GM23338 (cell line): ENCODE measurements around the gene SYT7. TPM values are rescaled to one million over a fixed set of nuclear protein-coding genes. Genes with fewer than 3 reads are reported as not detected.
A peak's percentile ranks its signal among the peaks of the same experiment; 100 is the strongest.

Source experiments
- ATAC-seq: fragments of 200-7000 bp; cut with Tn5 transposase; 3 replicates; pipeline ENCODE4 v1.9.1; 2020
- DNase-seq: peaks from one replicate; pipeline ENCODE4 v3.0.0-alpha.2; 2015; ENCODE audit warnings: low spot score
- H2AFZ ChIP-seq: fragments of 200-600 bp; sonication (generic); 2 replicates; pipeline ENCODE4 v1.8.0; 2016; ENCODE audit warnings: antibody characterized with exemption, mild to moderate bottlenecking, moderate library complexity
- H3F3A ChIP-seq: fragments of 200-600 bp; sonication (generic); replicated peaks from 2 replicates; pipeline ENCODE4 v1.8.0; 2017; ENCODE audit warnings: antibody characterized with exemption, mixed run types, low read depth
- H3K27ac ChIP-seq: fragments of 200-600 bp; sonication (generic); 2 replicates; pipeline ENCODE4 v1.6.1; 2016; ENCODE audit warnings: low read depth
- H3K27me3 ChIP-seq: fragments of 200-600 bp; sonication (generic); 2 replicates; pipeline ENCODE4 v1.8.0; 2016; ENCODE audit warnings: mild to moderate bottlenecking, mixed run types, moderate library complexity; ENCODE audit not compliant: insufficient read depth
- H3K36me3 ChIP-seq: fragments of 200-600 bp; sonication (generic); 2 replicates; pipeline ENCODE4 v1.8.0; 2016; ENCODE audit warnings: mild to moderate bottlenecking; ENCODE audit not compliant: insufficient read depth
- H3K4me1 ChIP-seq: fragments of 200-600 bp; sonication (generic); 2 replicates; pipeline ENCODE4 v1.8.0; 2016; ENCODE audit warnings: mild to moderate bottlenecking, moderate library complexity; ENCODE audit not compliant: insufficient read depth
- H3K4me2 ChIP-seq: fragments of 200-600 bp; sonication (generic); 2 replicates; pipeline ENCODE4 v1.7.1; 2017; ENCODE audit warnings: mixed run types
- H3K4me3 ChIP-seq: fragments of 200-600 bp; sonication (generic); 2 replicates; pipeline ENCODE4 v1.6.1; 2016; ENCODE audit warnings: mixed run types
- H3K79me2 ChIP-seq: fragments of 200-600 bp; sonication (generic); replicated peaks from 2 replicates; pipeline ENCODE4 v1.8.0; 2017; ENCODE audit warnings: mild to moderate bottlenecking; ENCODE audit not compliant: insufficient read depth
- H3K9me2 ChIP-seq: fragments of 200-600 bp; sonication (generic); 2 replicates; pipeline ENCODE4 v1.8.0; 2017; ENCODE audit not compliant: insufficient read depth
- H4K20me1 ChIP-seq: fragments of 200-600 bp; sonication (generic); replicated peaks from 2 replicates; pipeline ENCODE4 v1.8.0; 2017; ENCODE audit warnings: mild to moderate bottlenecking; ENCODE audit not compliant: insufficient read depth
- H3K27ac Mint-ChIP-seq: 2 replicates; pipeline ENCODE4 v1.8.0; 2020; ENCODE audit warnings: inconsistent platforms, mild to moderate bottlenecking, moderate library complexity, mixed read lengths
- H3K27me3 Mint-ChIP-seq: 3 replicates; pipeline ENCODE4 v1.8.0; 2022; ENCODE audit warnings: low read depth, mild to moderate bottlenecking, moderate library complexity, mixed read lengths, inconsistent platforms; ENCODE audit not compliant: insufficient read depth, poor library complexity
- H3K36me3 Mint-ChIP-seq: 3 replicates; pipeline ENCODE4 v1.8.0; 2021; ENCODE audit warnings: low read depth, mild to moderate bottlenecking, inconsistent platforms, moderate library complexity, mixed read lengths
- H3K4me1 Mint-ChIP-seq: 3 replicates; pipeline ENCODE4 v1.8.0; 2020; ENCODE audit warnings: mild to moderate bottlenecking, inconsistent platforms, mixed read lengths
- H3K4me3 Mint-ChIP-seq: 3 replicates; pipeline ENCODE4 v1.8.0; 2021; ENCODE audit warnings: moderate library complexity, mild to moderate bottlenecking, inconsistent platforms, mixed read lengths
- H3K9me3 Mint-ChIP-seq: 3 replicates; pipeline ENCODE4 v1.8.0; 2020; ENCODE audit warnings: moderate library complexity, mild to moderate bottlenecking, inconsistent platforms, mixed read lengths
- EZH2 ChIP-seq: fragments of 200-600 bp; sonication (generic); IDR thresholded peaks from one replicate; pipeline ENCODE4 v1.8.0; 2017; ENCODE audit warnings: antibody characterized with exemption, mild to moderate bottlenecking, low read depth; ENCODE audit not compliant: unreplicated experiment
- JUNB ChIP-seq: IDR thresholded peaks from one replicate; pipeline ENCODE4 v1.6.1; 2016; ENCODE audit warnings: antibody characterized with exemption; ENCODE audit not compliant: unreplicated experiment
- polyA plus RNA-seq: library from polyadenylated mRNA; unstranded; fragments of >200 nt; fragmentation: Nextera tagmentation; extraction: Ambion mirVana; gene quantifications from 2 replicates; pipeline ENCODE4 v1.2.1, GENCODE V29; 2016
- total RNA-seq: library from RNA; depleted of rRNA; stranded (reverse); fragments of >200 nt; shearing (Covaris generic); gene quantifications from 2 replicates; pipeline ENCODE4 v1.2.3, GENCODE V29; 2014
- TF ChIP-seq, protein P1 (sequence below), 2 experiments: fragments of 200-600 bp in 1 of 2; sonication (generic) in 1 of 2; conservative IDR thresholded peaks; 2 replicates each; pipeline versions ENCODE4 v1.5.1 to v1.6.1; 2016 to 2017; ENCODE audit warnings: antibody characterized with exemption in 2 of 2, low read depth in 2 of 2, mild to moderate bottlenecking in 2 of 2, moderate library complexity in 1 of 2
- TF ChIP-seq, protein P2 (sequence below): IDR thresholded peaks from one replicate; pipeline ENCODE4 v1.6.1; 2018; ENCODE audit warnings: antibody characterized with exemption; ENCODE audit not compliant: unreplicated experiment

SYT7 gene
- total and polyA plus RNA-seq, 2 experiments from 2014 or later = 1.6 to 10.3 TPM

DNA sequence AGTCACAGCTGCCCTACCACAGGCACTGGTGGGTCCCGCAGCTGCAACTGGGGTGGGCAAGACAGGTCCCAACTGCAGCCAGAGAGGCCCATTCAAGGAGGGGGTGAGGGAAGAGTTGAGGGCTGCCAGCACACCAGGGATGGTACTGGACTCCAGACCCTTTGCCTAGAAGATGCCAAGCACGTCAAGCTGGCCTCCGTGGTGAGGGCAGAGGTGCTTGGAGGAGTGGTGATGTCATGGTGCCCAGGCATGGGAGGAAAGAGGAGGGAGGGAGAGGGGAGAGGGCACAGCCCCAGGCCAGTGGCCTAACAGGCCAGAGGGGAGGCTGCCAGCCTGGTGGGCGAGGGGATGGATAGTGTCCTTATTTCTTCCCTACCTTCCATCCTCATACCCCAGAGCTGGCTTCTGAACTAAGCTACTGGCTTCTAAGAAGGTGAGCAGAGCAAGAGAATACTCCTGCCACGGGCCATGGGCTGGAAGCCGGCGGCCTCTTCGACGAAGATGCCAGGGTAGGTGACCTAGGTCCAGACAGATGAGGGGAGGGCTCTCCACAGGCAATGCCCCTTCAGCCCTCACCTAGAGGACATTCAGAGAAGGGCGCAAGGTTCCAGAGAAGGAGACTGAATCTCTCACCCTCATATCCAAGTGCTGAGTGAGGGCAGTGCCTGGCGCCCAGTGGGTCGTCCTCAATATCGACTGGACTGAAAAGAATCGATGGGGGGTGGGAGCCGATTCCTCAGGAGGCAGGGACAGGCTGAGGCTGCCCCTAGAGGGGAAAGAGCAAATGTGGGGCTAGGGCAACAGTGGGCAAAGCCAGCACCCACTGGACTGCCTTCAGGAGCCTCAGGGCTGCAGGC, 1.8 kb downstream of the SYT7 start:
- Mint-ChIP-seq H3K4me3 (peak overlapping the region; percentile 80), H3K27ac (no peak overlapping the region), H3K9me3 (no peaks in the 10 kb centered on the region), H3K27me3 (peaks cover 46% of the 10 kb centered on the region), H3K4me1 (peaks cover 64% of the 10 kb centered on the region), H3K36me3 (no peaks in the 10 kb centered on the region; the same call in 2 of the 3 replicates)
- ATAC-seq (peak; percentile 28), DNase-seq (peak; percentile 55)
- Histone ChIP-seq H3K79me2 (no peaks in the 10 kb centered on the region), H3K27ac (no peak overlapping the region), H3F3A (no peaks in the 10 kb centered on the region), H4K20me1 (no peaks in the 10 kb centered on the region), H3K36me3 (no peaks in the 10 kb centered on the region), H2AFZ (no peak overlapping the region), H3K4me2 (peak overlapping the region; percentile 98), H3K27me3 (peaks cover 45% of the 10 kb centered on the region), H3K4me3 (peak overlapping the region; percentile 80), H3K4me1 (no peaks in the 10 kb centered on the region; the same call in 1 of the 2 replicates), H3K9me2 (no peaks in the 10 kb centered on the region)
- TF ChIP-seq, protein P1, sequence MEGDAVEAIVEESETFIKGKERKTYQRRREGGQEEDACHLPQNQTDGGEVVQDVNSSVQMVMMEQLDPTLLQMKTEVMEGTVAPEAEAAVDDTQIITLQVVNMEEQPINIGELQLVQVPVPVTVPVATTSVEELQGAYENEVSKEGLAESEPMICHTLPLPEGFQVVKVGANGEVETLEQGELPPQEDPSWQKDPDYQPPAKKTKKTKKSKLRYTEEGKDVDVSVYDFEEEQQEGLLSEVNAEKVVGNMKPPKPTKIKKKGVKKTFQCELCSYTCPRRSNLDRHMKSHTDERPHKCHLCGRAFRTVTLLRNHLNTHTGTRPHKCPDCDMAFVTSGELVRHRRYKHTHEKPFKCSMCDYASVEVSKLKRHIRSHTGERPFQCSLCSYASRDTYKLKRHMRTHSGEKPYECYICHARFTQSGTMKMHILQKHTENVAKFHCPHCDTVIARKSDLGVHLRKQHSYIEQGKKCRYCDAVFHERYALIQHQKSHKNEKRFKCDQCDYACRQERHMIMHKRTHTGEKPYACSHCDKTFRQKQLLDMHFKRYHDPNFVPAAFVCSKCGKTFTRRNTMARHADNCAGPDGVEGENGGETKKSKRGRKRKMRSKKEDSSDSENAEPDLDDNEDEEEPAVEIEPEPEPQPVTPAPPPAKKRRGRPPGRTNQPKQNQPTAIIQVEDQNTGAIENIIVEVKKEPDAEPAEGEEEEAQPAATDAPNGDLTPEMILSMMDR (conservative IDR thresholded peaks at IDR 0.05; ENCODE audit: low read depth in 2 of 2) = peak; percentile 15 to 29; a peak in 2 of 4 replicates
- no peak for TF ChIP-seq EZH2

DNA sequence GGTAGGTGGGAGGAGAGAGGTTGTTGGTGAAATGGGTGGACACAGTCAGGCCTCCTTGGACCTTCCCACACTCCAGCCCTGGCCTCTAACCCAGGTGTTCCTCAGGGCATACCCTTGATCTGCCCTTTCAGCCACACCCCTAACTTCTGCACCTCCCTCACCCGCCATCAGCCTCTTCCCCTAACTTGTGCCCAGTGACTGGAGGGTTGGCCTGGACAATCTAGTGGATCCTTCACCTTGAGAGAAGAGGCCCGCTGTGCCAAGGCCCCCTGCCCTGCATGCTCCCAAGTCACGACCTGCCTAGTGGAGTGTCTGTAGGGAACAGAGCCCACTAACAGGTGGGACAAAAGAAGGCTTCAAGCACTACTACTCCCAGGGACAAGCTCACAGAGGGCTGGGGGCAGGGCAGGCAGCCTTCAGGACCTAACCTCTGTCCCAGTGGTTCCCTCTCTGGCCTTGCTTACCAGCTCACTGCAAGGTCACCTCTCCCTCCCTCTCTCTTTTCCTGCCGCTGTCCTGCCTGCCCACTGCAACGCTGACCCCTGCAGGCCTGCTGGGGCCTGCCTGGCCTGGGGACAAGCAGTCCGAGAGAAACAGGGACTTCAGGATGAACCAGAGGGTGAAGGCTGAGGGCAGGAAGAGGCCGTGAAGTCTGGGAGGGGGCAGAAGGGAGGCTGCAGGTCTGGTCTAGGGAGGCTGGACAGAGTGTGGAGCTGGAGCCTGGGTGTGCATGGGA, 3.3 kb downstream of the SYT7 start:
- TF ChIP-seq, protein P2, sequence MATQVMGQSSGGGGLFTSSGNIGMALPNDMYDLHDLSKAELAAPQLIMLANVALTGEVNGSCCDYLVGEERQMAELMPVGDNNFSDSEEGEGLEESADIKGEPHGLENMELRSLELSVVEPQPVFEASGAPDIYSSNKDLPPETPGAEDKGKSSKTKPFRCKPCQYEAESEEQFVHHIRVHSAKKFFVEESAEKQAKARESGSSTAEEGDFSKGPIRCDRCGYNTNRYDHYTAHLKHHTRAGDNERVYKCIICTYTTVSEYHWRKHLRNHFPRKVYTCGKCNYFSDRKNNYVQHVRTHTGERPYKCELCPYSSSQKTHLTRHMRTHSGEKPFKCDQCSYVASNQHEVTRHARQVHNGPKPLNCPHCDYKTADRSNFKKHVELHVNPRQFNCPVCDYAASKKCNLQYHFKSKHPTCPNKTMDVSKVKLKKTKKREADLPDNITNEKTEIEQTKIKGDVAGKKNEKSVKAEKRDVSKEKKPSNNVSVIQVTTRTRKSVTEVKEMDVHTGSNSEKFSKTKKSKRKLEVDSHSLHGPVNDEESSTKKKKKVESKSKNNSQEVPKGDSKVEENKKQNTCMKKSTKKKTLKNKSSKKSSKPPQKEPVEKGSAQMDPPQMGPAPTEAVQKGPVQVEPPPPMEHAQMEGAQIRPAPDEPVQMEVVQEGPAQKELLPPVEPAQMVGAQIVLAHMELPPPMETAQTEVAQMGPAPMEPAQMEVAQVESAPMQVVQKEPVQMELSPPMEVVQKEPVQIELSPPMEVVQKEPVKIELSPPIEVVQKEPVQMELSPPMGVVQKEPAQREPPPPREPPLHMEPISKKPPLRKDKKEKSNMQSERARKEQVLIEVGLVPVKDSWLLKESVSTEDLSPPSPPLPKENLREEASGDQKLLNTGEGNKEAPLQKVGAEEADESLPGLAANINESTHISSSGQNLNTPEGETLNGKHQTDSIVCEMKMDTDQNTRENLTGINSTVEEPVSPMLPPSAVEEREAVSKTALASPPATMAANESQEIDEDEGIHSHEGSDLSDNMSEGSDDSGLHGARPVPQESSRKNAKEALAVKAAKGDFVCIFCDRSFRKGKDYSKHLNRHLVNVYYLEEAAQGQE = peak; percentile 11
- TF ChIP-seq, protein P1 (conservative IDR thresholded peaks at IDR 0.05; ENCODE audit: low read depth in 2 of 2) = peak; percentile 66 to 91
- no peak for TF ChIP-seq JUNB
- peak; percentile 64 for DNase-seq
- ATAC-seq = peak; percentile 9
- H3F3A ChIP-seq = no peaks in the 10 kb centered on the region
- H3K9me3 Mint-ChIP-seq = no peaks in the 10 kb centered on the region
- H3K27me3 Mint-ChIP-seq = peaks cover 40% of the 10 kb centered on the region
- no peak overlapping the region for H2AFZ ChIP-seq
- no peak overlapping the region for H3K27ac ChIP-seq
- H3K79me2 ChIP-seq = no peaks in the 10 kb centered on the region
- no peak overlapping the region for H3K4me3 Mint-ChIP-seq
- no peaks in the 10 kb centered on the region for H4K20me1 ChIP-seq
- H3K36me3 ChIP-seq = no peaks in the 10 kb centered on the region
- no peaks in the 10 kb centered on the region; the same call in 2 of the 3 replicates for H3K36me3 Mint-ChIP-seq
- no peak overlapping the region for H3K27ac Mint-ChIP-seq
- no peaks in the 10 kb centered on the region for H3K9me2 ChIP-seq
- H3K4me3 ChIP-seq = no peak overlapping the region
- H3K27me3 ChIP-seq = peaks cover 31% of the 10 kb centered on the region
- no peak overlapping the region for H3K4me2 ChIP-seq
- H3K4me1 ChIP-seq = no peaks in the 10 kb centered on the region; the same call in 1 of the 2 replicates
- H3K4me1 Mint-ChIP-seq = peaks cover 59% of the 10 kb centered on the region
